Stimulated activated CD8-positive, alpha-beta memory T cell treated with anti-CD3 and anti-CD28 coated beads, Interleukin-4, amount 100 ng/mL, for 4 hours (primary cell): ENCODE measurements around the gene QRSL1.
A peak's percentile ranks its signal among the peaks of the same experiment; 100 is the strongest.
"Not testable (repeated sequence)": the region's sequence is repeated elsewhere in the genome, so short reads cannot be mapped to it uniquely, and the experiment has no call there.

Experiments used
- DNase-seq, 2 donors: peaks; one replicate each; pipeline ENCODE4 v3.0.0-alpha.2; 2020; ENCODE audit warnings: low read depth in 2 of 2, low spot score in 1 of 2

Gene QRSL1

GRCh38 chr6:106629103-106629858, at the start of gene QRSL1, which contains the start of gene RTN4IP1:
TSS of gene QRSL1 (plus strand) at chr6:106629578. CDS start at chr6:106629682, 104 bp downstream.
TSS of gene RTN4IP1 (minus strand) at chr6:106629498. CDS start at chr6:106629021, 477 bp downstream.
- peak; percentile 60 to 64 for DNase-seq

GRCh38 chr6:106581468-106581867, 47.9 kb upstream of the QRSL1 start:
- no peak for DNase-seq

- DNase-seq, result no peak
Measured at GRCh38 chr6:106586815-106587415, 42.5 kb upstream of the QRSL1 start.

- DNase-seq, result not testable (repeated sequence)
Measured at GRCh38 chr6:106588937-106589336, 40.4 kb upstream of the QRSL1 start.

DNA sequence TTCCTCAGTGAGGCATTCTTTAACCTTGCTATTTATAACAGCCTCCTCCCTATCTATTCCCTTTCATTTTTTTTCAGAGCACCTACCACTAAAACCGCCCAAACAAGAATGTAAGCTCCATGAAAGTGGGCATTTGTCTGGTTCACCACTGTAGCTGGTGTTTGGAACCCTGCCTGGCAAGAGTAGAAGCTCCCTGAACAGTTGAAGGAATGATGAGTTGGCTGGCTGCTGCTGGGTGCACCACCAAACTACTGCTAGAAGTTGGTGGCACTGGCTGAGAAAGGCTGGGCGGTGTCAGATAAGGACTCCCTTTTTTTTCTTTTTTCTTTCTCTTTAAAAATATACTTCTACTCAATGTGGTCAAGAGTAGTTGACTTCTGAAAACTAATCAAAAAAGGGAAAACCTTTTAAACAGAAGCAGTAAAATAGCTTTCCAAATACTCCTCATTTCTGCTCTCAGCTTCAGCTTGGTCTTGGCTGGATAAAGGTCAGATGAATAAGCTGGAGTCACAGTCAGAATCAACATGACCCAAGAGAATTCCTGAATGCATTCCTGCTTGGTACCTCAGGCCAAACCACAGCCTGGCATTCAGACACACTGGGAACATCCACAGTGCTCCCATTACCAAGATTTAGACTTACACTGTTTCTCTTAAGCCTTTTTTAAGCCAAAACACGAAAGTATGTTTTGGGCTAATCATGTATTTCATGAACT, 38.1 kb upstream of the QRSL1 start:
- no peak for DNase-seq

- DNase-seq, result no peak
Measured at GRCh38 chr6:106599440-106599839, 29.9 kb upstream of the QRSL1 start.

DNA sequence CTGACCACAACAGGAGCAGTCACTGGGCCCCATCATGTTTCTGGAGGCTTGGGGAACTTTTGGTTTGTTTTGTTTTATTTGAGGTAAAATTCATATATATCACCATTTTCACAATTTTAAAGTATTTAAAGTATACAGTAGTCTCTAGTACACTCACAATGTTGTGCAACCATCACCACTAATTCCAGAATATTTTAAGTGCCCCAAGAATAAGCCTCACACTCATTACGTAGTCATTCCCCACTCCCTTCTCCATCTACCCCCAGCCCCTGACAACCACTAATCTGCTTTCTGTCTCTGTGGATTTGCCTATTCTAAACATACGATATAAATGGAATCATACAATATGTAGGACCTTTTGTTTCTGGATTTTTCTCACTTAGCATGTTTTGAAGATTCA, 29.0 kb upstream of the QRSL1 start:
- no peak for DNase-seq

GRCh38 chr6:106608080-106608668, 21.2 kb upstream of the QRSL1 start:
- no peak for DNase-seq

DNA sequence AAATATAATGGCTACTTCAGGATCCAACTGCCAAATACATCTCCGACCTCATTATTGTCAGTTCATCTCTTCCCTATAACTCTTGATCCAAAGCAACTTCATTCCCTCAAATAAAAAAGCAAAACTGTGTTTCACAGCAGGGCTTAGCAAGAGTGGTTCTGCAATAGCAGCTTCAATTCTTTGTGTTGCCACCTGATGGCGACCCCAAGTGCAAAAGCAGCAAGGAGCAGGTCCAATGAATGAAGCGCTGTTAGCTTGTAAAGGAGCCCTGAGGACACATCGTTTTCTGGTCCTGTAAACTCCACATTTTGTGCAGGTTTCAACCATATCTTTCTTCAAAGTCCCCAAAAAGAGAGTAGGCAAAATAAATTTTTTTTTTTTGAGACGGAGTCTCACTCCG, 19.7 kb upstream of the QRSL1 start:
- DNase-seq, result no peak

- DNase-seq, result no peak
Measured at GRCh38 chr6:106611030-106611429, 18.3 kb upstream of the QRSL1 start.

- DNase-seq, result no peak
Measured at GRCh38 chr6:106612671-106613416, 16.5 kb upstream of the QRSL1 start.

DNA sequence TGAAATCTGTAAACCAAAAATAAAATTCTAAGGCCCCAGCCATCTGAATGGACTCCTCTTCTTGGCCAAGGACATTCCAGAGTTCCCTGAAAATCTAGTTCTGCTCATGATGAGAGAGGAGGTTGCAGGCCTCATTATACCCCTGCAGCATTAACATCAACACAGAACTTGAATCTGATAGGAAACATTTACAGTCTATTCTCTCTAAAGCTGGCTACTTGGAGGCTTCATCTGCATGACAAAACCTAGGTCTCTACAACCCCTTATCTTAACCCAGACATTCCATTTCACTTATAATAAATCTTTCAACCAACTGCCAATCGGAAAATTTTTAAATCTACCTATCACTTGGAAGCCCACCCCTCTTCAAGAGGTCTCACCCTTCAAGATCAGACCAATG, 15.8 kb upstream of the QRSL1 start:
- no peak for DNase-seq

DNA sequence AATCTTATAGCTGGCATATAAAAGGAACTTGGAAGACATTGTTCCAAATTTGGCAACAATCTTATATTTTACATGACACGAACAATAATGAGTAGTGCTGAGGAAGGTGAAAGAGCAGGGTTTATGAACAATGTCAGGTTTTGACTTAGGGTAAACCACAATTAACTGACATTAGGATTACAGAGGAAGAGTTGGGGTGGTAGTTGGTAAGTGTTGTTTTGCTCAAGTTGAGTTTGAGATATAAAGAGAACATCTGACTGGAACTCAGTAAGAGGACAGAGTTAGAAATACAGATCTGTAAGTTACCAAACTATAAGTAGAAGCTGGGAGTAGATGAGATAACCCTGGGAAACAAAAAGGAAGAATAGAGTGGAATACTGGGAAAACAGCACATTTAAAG, 15.2 kb upstream of the QRSL1 start:
- no peak for DNase-seq

GRCh38 chr6:106614592-106615257, 14.7 kb upstream of the QRSL1 start:
- DNase-seq, result no peak

DNA sequence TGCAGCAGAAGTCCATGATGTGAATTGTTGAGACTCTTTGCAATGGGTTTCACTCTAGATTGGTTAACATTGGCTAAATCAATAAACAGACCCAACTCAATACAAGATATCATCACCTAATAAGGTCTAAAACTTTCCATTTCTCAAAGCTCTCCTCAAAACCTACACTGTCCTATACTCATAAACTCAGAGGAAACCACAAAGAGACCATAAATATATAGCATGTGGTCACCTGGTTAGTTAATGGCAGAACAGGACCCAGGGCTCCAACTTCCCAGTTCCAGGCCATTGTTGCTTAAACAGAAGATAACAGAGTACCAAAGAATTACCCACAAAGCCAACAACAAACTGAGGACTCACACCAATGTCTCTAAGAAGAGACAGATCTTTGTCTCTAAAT, 12.1 kb upstream of the QRSL1 start:
- DNase-seq, result no peak

GRCh38 chr6:106617857-106618256, 11.5 kb upstream of the QRSL1 start:
- DNase-seq, result no peak

DNA sequence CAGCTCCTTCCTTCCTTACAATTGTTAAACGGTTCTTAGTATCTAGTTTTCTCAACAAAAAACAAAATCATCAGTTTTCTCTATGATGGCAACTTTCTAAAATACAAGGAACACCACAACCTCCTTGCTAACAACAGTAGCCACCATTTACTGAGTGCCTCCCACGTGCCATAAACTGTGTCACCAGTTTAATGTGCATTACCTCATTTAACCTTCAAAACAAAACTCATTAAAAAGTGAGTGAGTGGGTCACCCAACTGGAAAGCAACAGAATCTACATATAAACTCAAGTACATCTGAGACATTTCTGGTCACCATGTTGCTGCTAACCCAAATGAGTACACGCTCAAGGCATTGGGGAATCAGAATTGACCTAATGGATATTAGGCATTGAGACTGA, 11.1 kb upstream of the QRSL1 start:
- no peak for DNase-seq

GRCh38 chr6:106619223-106619622, 10.2 kb upstream of the QRSL1 start:
- no peak for DNase-seq

DNA sequence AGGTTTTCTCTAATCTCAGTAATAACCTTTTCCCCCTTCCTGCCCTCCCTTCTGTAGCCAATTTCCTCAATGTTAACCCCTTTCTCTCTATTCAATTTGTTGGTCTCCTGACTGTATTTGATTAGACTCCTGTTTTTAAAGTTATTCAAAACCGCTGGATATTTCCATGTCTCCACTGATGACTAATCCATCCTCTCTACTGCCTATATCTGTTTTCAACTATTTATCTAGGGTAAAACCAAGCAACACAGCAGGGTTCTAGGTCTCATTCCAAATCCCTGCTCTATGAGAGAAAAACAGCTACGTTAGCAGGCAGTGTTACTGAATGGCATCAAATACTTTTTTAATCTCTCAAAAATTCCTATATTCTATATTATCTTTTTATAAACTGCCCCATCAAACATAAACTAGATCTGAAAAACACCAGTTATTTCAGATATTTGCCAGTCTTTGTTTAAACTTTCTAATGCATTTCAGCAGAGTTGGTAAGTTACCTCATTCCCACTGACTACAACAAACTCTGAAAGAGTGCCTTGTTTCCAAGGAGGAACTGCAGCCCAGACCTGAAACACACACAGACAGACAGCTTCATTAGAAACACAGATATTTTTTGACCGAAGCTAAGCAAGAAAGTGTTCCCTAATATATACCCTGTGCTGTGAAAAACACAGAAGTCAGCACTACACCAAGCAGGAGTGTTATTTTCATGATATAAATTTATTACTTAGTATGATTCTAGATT, 8.3 kb upstream of the QRSL1 start:
- DNase-seq, result no peak

DNA sequence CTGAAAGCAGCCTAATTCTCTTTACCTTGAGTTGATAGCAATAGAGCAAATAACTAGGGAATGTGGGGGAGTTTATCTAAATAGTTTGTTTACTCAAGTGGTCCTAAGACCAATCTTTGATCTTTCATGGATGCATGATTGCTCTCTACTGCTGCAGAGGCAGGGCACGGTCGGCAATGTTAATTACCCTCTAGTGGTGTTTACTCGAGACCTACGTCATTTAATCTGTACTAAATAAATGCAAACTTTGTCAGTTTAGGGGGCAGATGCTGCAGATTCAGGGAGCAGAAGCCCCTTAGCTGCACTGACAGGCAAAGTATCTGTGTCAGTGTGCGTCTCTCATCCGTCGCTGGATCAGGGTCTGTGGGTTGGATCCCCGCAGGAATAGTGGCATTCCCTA, 7.0 kb upstream of the QRSL1 start:
- DNase-seq, result no peak
